ENCODE data around the gene CPD.
"Not testable (repeated sequence)": the region's sequence is repeated elsewhere in the genome, so short reads cannot be mapped to it uniquely, and the experiment has no call there.

The CPD gene

GRCh38 chr17:30413109-30413508 lies 34.4 kb downstream of the CPD start:
- no peak overlapping the region for H3K4me3 ChIP-seq (ENCODE audit: low read length)
- DNase-seq (ENCODE audit: low read depth), result no peak
- no peak for TF ChIP-seq CTCF (conservative IDR thresholded peaks at IDR 0.05; ENCODE audit: low read length)

- no peak overlapping the region for H3K4me3 ChIP-seq (ENCODE audit: low read length)
- DNase-seq (ENCODE audit: low read depth), result peak; percentile 76
Measured at GRCh38 chr17:30414486-30414885, 35.8 kb downstream of the CPD start.

GRCh38 chr17:30415491-30415890 lies 36.8 kb downstream of the CPD start:
- H3K4me3 ChIP-seq (ENCODE audit: low read length), result no peak overlapping the region
- DNase-seq (ENCODE audit: low read depth), result peak; percentile 59
- no peak for TF ChIP-seq CTCF (conservative IDR thresholded peaks at IDR 0.05; ENCODE audit: low read length)

More at GRCh38 chr17:30414486-30414885, 35.8 kb downstream of the CPD start:
- TF ChIP-seq CTCF (conservative IDR thresholded peaks at IDR 0.05; ENCODE audit: low read length), result no peak

GRCh38 chr17:30418070-30418469 lies 39.3 kb downstream of the CPD start:
- not testable (repeated sequence) for H3K4me3 ChIP-seq (ENCODE audit: low read length); DNase-seq (ENCODE audit: low read depth)

GRCh38 chr17:30421592-30421991 lies 42.9 kb downstream of the CPD start:
- peak; percentile 16 for DNase-seq (ENCODE audit: low read depth)
- no peak overlapping the region for H3K4me3 ChIP-seq (ENCODE audit: low read length)
- TF ChIP-seq CTCF (conservative IDR thresholded peaks at IDR 0.05; ENCODE audit: low read length), result no peak

- no peak for TF ChIP-seq CTCF (conservative IDR thresholded peaks at IDR 0.05; ENCODE audit: low read length)
- DNase-seq (ENCODE audit: low read depth), result peak; percentile 7
- H3K4me3 ChIP-seq (ENCODE audit: low read length), result no peak overlapping the region
Measured at GRCh38 chr17:30422171-30422570, 43.4 kb downstream of the CPD start.

GRCh38 chr17:30424471-30424870 lies 45.7 kb downstream of the CPD start:
- DNase-seq (ENCODE audit: low read depth), result no peak
- H3K4me3 ChIP-seq (ENCODE audit: low read length), result no peak overlapping the region
- no peak for TF ChIP-seq CTCF (conservative IDR thresholded peaks at IDR 0.05; ENCODE audit: low read length)

GRCh38 chr17:30426292-30426691 lies 47.6 kb downstream of the CPD start:
- no peak for DNase-seq (ENCODE audit: low read depth)
- no peak for TF ChIP-seq CTCF (conservative IDR thresholded peaks at IDR 0.05; ENCODE audit: low read length)
- no peak overlapping the region for H3K4me3 ChIP-seq (ENCODE audit: low read length)
